GM12878 (cell line): ENCODE measurements around the gene LZTFL1. TPM values are rescaled to one million over a fixed set of nuclear protein-coding genes. Genes with fewer than 3 reads are reported as not detected.

Source experiments
- ATAC-seq: fragments of 200-7000 bp; cut with Tn5 transposase; 3 replicates; pipeline ENCODE4 v1.9.1; 2020; ENCODE audit warnings: mild to moderate bottlenecking, moderate library complexity
- BruUV-seq: library from RNA; stranded (reverse); fragments of 400-500 nt; replicated peaks from 2 replicates; lab custom pipeline; 2021; lab: Mats Ljungman, UMichigan
- CTCF ChIA-PET: fragments of 300-600 bp; sonication (Branson Sonifier 250); formaldehyde crosslinking; extraction: SDS; loops from one replicate; lab custom pipeline; 2021; ENCODE audit warnings: inconsistent platforms; lab: Yijun Ruan, JAX
- POLR2A ChIA-PET: fragments of 350-600 bp; formaldehyde crosslinking; extraction: SDS; loops from one replicate; lab custom pipeline; 2021; ENCODE audit warnings: inconsistent platforms; lab: Charles Lee
- RAD21 ChIA-PET: fragments of 300-600 bp; sonication (Branson Sonifier 250); formaldehyde crosslinking; loops from one replicate; lab custom pipeline; 2023; ENCODE audit warnings: antibody characterized with exemption; ENCODE audit not compliant: unreplicated experiment; lab: Charles Lee
- SMC1A ChIA-PET: fragments of 300-600 bp; sonication (Branson Sonifier 250); formaldehyde crosslinking; loops from one replicate; lab custom pipeline; 2023; ENCODE audit not compliant: unreplicated experiment, uncharacterized antibody; lab: Charles Lee
- DNase-seq: peaks from one replicate; pipeline ENCODE4 v3.0.0-alpha.2; 2011; ENCODE audit warnings: low read depth, low spot score
- FAIRE-seq: peaks from 3 replicates; lab custom pipeline; 2011; peaks lifted over from hg19 to GRCh38; lab: Jason Lieb, UNC
- H2AFZ ChIP-seq: 2 replicates; pipeline ENCODE4 v1.6.0; 2011; ENCODE audit warnings: low read depth, low read length, control low read depth; ENCODE audit not compliant: control insufficient read depth
- H3K27ac ChIP-seq: 2 replicates; pipeline ENCODE4 v1.5.1; 2011; ENCODE audit warnings: control low read depth; ENCODE audit not compliant: control insufficient read depth, insufficient read depth
- H3K27me3 ChIP-seq, 2 experiments: replicated peaks in 1 of 2; 2 replicates each; pipeline versions ENCODE4 v1.6.0 to v1.6.1; 2011; ENCODE audit warnings: low read length in 1 of 2; ENCODE audit not compliant: control insufficient read depth in 2 of 2, insufficient read depth in 2 of 2
- H3K36me3 ChIP-seq, 2 experiments: 2 replicates each; pipeline ENCODE4 v1.5.1; 2011; ENCODE audit warnings: low read length in 1 of 2; ENCODE audit not compliant: control insufficient read depth in 2 of 2, insufficient read depth in 2 of 2
- H3K4me1 ChIP-seq: 2 replicates; pipeline ENCODE4 v1.6.1; 2011; ENCODE audit warnings: mild to moderate bottlenecking, low read length, moderate library complexity, mixed read lengths; ENCODE audit not compliant: control insufficient read depth, insufficient read depth
- H3K4me2 ChIP-seq: 2 replicates; pipeline ENCODE4 v1.6.0; 2011; ENCODE audit warnings: control low read depth; ENCODE audit not compliant: control insufficient read depth, insufficient read depth
- H3K4me3 ChIP-seq: fragments of 200-600 bp; sonication (generic); 2 replicates; pipeline ENCODE4 v1.5.1; 2016
- H3K79me2 ChIP-seq: 2 replicates; pipeline ENCODE4 v1.6.0; 2011; ENCODE audit warnings: low read length; ENCODE audit not compliant: control insufficient read depth, insufficient read depth
- H3K9ac ChIP-seq: 2 replicates; pipeline ENCODE4 v1.8.0; 2011; ENCODE audit warnings: low read length, control low read depth, mixed read lengths; ENCODE audit not compliant: control insufficient read depth, insufficient read depth
- H3K9me3 ChIP-seq: replicated peaks from 3 replicates; pipeline ENCODE4 v1.5.1; 2011; ENCODE audit warnings: mild to moderate bottlenecking, low read length; ENCODE audit not compliant: control insufficient read depth, insufficient read depth
- H4K20me1 ChIP-seq: 2 replicates; pipeline ENCODE4 v1.6.0; 2011; ENCODE audit not compliant: control insufficient read depth, insufficient read depth
- BHLHE40 ChIP-seq, 2 experiments: fragments of 450-650 bp in 1 of 2; IDR thresholded peaks; 2 replicates each; pipeline ENCODE4 v1.6.1; 2011 to 2017; ENCODE audit warnings: low read depth in 2 of 2, borderline replicate concordance in 1 of 2, improper control_type of control experiment in 1 of 2, low read length in 1 of 2, mild to moderate bottlenecking in 1 of 2
- CBX3 ChIP-seq: fragments of 200-600 bp; sonication (generic); IDR thresholded peaks from 2 replicates; pipeline ENCODE4 v1.6.1; 2016; ENCODE audit warnings: low read depth, borderline replicate concordance
- HCFC1 ChIP-seq: fragments of 150-350 bp; IDR thresholded peaks from 2 replicates; pipeline ENCODE4 v1.6.1; 2014; ENCODE audit warnings: low read length
- KAT2A ChIP-seq: conservative IDR thresholded peaks from 2 replicates; pipeline ENCODE4 v1.6.1; 2011; ENCODE audit warnings: low read depth, low read length; ENCODE audit not compliant: control insufficient read depth
- NBN ChIP-seq: fragments of 450-650 bp; IDR thresholded peaks from 2 replicates; pipeline ENCODE4 v1.6.1; 2016
- NFYB ChIP-seq: IDR thresholded peaks from 2 replicates; pipeline ENCODE4 v1.6.1; 2011; ENCODE audit warnings: low read depth, mild to moderate bottlenecking, low read length, improper control_type of control experiment, moderate library complexity; ENCODE audit not compliant: insufficient read depth
- RUNX3 ChIP-seq: IDR thresholded peaks from 2 replicates; pipeline ENCODE4 v1.6.1; 2012; ENCODE audit warnings: low read length, inconsistent platforms
- SIN3A ChIP-seq: IDR thresholded peaks from 2 replicates; pipeline ENCODE4 v1.6.1; 2012; ENCODE audit warnings: low read depth, low read length, improper control_type of control experiment
- SMAD5 ChIP-seq: IDR thresholded peaks from 2 replicates; pipeline ENCODE4 v1.6.1; 2016; ENCODE audit warnings: antibody characterized with exemption, low read depth
- YBX1 ChIP-seq: fragments of 450-650 bp; IDR thresholded peaks from 2 replicates; pipeline ENCODE4 v1.6.1; 2016; ENCODE audit warnings: antibody characterized with exemption
- WGBS: methylation state at CpG from one replicate; pipeline ENCODE4 v1.1.6; 2016; ENCODE audit warnings: low lambda C conversion rate; ENCODE audit not compliant: insufficient replicate concordance, insufficient coverage; ENCODE audit errors: missing lambda C conversion rate; 5-methylcytosine and 5-hydroxymethylcytosine counted together
- in situ Hi-C: fragments of 300-500 bp; cut with MboI; formaldehyde crosslinking; loops from 9 replicates; pipeline ENCODE4 v1.14.3; 2018; ENCODE audit warnings: mixed read lengths
- intact Hi-C: fragments of 100-400 bp; cut with micrococcal nuclease; formaldehyde crosslinking; loops from one replicate; pipeline ENCODE4 v1.14.2; 2022; ENCODE audit not compliant: unreplicated experiment
- polyA plus RNA-seq, 11 experiments: library from polyadenylated mRNA; depleted of rRNA in 4 of 11; unstranded in 6 of 11; stranded (reverse) in 5 of 11; fragments of >200 nt; fragmentation: Nextera tagmentation in 4 of 11; fragmentation: Illumina TruSeq in 1 of 11; extraction: Ambion mirVana in 4 of 11; extraction: Trizol in 1 of 11; gene quantifications; 1 replicate in 1 of 11; 2 replicates in 10 of 11; pipeline versions ENCODE4 v1.2.1 to v1.2.3, GENCODE V29; 2011 to 2016; ENCODE audit warnings: inconsistent platforms in 2 of 11, missing spikeins in 2 of 11, low read depth in 1 of 11
- total RNA-seq, 4 experiments: library from RNA; depleted of rRNA in 3 of 4; stranded (reverse); fragments of >200 nt in 3 of 4; fragmentation: Illumina TruSeq in 1 of 4; extraction: Trizol in 1 of 4; gene quantifications; 2 replicates each; pipeline versions ENCODE4 v1.2.1 to v1.2.3, GENCODE V29; 2013 to 2021
- TF ChIP-seq, protein P1 (sequence below): IDR thresholded peaks from 2 replicates; pipeline ENCODE4 v1.6.1; 2012; ENCODE audit warnings: low read length, inconsistent platforms
- TF ChIP-seq, protein P2 (sequence below): fragments of 450-650 bp; IDR thresholded peaks from 2 replicates; pipeline ENCODE4 v1.6.1; 2016; ENCODE audit warnings: mild to moderate bottlenecking
- TF ChIP-seq, protein P3 (sequence below): fragments of 450-650 bp; IDR thresholded peaks from 2 replicates; pipeline ENCODE4 v1.6.1; 2017; ENCODE audit warnings: low read depth, mild to moderate bottlenecking, moderate library complexity
- TF ChIP-seq, protein P4 (sequence below): fragments of 450-650 bp; conservative IDR thresholded peaks from 2 replicates; pipeline ENCODE4 v1.6.1; 2017; ENCODE audit warnings: mild to moderate bottlenecking, moderate library complexity

Gene LZTFL1
- total and polyA plus RNA-seq, 10 of the 15 experiments (the other 5 are each of a cell fraction or from before 2014, with no cell fraction given) = 9.8 to 74.1 (median 11.9) TPM

DNA sequence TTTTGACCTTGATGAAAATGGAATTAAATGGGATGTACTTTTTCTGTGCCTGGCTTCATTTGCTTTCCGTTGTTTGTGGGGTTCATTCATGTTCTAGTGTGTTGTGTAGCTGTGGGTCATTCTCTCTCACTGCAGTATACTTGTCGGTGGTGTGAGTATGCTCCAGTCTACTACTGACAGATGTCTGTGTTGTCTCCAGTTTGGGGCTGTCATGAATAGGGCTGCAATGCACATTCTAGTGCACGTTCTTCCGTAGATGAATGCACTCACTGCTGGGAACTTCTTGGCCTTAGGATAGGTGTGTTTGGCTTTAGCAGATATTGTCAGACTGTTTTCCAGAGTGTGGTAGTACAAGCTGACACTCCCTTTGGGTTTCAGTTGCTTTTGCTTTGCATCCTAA is 43.9 kb downstream of the LZTFL1 start (continued):
- TF ChIP-seq NFYB (no peak), BHLHE40 (IDR thresholded peaks at IDR 0.05; ENCODE audit: borderline replicate concordance in 1 of 2, low read depth in 2 of 2, low read length in 1 of 2) (no peak)
- TF ChIP-seq, protein P1, sequence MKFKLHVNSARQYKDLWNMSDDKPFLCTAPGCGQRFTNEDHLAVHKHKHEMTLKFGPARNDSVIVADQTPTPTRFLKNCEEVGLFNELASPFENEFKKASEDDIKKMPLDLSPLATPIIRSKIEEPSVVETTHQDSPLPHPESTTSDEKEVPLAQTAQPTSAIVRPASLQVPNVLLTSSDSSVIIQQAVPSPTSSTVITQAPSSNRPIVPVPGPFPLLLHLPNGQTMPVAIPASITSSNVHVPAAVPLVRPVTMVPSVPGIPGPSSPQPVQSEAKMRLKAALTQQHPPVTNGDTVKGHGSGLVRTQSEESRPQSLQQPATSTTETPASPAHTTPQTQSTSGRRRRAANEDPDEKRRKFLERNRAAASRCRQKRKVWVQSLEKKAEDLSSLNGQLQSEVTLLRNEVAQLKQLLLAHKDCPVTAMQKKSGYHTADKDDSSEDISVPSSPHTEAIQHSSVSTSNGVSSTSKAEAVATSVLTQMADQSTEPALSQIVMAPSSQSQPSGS = no peak

DNA sequence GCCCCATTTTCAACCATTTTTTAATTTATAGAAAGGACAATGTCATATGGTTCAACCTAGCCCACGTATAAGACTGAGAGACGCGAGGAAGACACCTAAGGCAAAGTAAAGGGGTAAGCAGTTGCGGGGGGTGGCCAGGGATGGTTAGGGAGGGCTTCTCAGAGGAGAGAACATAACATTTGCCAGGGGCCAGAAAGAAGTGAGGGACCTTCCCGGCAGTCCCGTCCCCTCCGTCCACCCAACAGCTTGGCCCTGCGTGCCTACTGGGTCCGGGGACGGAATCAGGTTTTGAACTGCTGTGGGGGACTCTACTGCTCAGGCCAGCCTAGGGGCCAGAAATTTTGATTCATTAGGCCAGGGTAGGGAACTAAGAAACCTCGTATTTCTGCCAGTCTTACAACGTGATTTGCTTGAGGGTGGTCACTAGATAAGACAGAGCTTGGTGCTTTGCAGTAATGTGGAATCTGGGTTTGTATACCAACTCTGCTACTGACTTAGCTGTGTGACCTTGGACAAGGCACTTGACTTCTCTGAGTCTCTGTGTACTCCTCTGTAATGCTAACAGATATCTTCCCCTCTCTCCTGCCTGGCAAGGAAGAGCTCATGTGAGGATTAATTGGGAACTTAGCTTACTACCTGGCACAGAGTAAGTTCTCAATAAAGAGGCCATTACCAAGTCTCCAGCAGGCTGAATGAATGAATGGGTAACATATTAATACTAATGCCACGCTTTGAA is 44.8 kb downstream of the LZTFL1 start:
- BruUV-seq = no TSS peak
- H3K4me2 ChIP-seq = peak overlapping the region; percentile 45; the same call in 1 of the 2 replicates
- no peaks in the 10 kb centered on the region for H3K36me3 ChIP-seq
- in situ Hi-C loops (no loop called here), intact Hi-C loops (no loop called here)
- no peaks in the 10 kb centered on the region for H3K79me2 ChIP-seq
- DNase-seq (no peak), FAIRE-seq (no peak), ATAC-seq (no peak)
- SMC1A ChIA-PET = interaction anchor here (0.7 to 1.4 kb wide), 3 partner anchors 17 to 85 kb away, joined by 3 to 4 read pairs (median 4); no protein-coding TSS in a partner anchor
- POLR2A ChIA-PET = interaction anchor here (0.6 to 1.6 kb wide), 3 partner anchors 17 to 94 kb away, joined by 3 read pairs; no protein-coding TSS in a partner anchor
- WGBS = 77% methylated on average over 13 of the region's 13 CpGs
- RAD21 ChIA-PET = interaction anchor here (0.6 to 1.1 kb wide), 3 partner anchors 9 to 35 kb away, joined by 3 to 4 read pairs (median 3); no protein-coding TSS in a partner anchor
- peaks cover 5% of the 10 kb centered on the region for H3K4me1 ChIP-seq
- no peak overlapping the region for H3K27ac ChIP-seq
- no peak for TF ChIP-seq HCFC1
- no peak for TF ChIP-seq SMAD5
- TF ChIP-seq, protein P2, sequence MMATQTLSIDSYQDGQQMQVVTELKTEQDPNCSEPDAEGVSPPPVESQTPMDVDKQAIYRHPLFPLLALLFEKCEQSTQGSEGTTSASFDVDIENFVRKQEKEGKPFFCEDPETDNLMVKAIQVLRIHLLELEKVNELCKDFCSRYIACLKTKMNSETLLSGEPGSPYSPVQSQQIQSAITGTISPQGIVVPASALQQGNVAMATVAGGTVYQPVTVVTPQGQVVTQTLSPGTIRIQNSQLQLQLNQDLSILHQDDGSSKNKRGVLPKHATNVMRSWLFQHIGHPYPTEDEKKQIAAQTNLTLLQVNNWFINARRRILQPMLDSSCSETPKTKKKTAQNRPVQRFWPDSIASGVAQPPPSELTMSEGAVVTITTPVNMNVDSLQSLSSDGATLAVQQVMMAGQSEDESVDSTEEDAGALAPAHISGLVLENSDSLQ = no peak
- TF ChIP-seq, protein P3, sequence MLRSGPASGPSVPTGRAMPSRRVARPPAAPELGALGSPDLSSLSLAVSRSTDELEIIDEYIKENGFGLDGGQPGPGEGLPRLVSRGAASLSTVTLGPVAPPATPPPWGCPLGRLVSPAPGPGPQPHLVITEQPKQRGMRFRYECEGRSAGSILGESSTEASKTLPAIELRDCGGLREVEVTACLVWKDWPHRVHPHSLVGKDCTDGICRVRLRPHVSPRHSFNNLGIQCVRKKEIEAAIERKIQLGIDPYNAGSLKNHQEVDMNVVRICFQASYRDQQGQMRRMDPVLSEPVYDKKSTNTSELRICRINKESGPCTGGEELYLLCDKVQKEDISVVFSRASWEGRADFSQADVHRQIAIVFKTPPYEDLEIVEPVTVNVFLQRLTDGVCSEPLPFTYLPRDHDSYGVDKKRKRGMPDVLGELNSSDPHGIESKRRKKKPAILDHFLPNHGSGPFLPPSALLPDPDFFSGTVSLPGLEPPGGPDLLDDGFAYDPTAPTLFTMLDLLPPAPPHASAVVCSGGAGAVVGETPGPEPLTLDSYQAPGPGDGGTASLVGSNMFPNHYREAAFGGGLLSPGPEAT = no peak
- no peak for TF ChIP-seq SIN3A
- TF ChIP-seq YBX1 = no peak
- no peak for TF ChIP-seq KAT2A
- TF ChIP-seq, protein P4, sequence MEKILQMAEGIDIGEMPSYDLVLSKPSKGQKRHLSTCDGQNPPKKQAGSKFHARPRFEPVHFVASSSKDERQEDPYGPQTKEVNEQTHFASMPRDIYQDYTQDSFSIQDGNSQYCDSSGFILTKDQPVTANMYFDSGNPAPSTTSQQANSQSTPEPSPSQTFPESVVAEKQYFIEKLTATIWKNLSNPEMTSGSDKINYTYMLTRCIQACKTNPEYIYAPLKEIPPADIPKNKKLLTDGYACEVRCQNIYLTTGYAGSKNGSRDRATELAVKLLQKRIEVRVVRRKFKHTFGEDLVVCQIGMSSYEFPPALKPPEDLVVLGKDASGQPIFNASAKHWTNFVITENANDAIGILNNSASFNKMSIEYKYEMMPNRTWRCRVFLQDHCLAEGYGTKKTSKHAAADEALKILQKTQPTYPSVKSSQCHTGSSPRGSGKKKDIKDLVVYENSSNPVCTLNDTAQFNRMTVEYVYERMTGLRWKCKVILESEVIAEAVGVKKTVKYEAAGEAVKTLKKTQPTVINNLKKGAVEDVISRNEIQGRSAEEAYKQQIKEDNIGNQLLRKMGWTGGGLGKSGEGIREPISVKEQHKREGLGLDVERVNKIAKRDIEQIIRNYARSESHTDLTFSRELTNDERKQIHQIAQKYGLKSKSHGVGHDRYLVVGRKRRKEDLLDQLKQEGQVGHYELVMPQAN = no peak
- TF ChIP-seq CBX3 = no peak
- no peak for TF ChIP-seq NBN
- no peak for TF ChIP-seq RUNX3
- H3K9ac ChIP-seq = no peak overlapping the region
- H2AFZ ChIP-seq = no peak overlapping the region
- no peak overlapping the region; the same call in 1 of the 2 replicates for H3K4me3 ChIP-seq
- H4K20me1 ChIP-seq = no peaks in the 10 kb centered on the region
- CTCF ChIA-PET = interaction anchor here (0.8 to 1.3 kb wide), 3 partner anchors 108 to 132 kb away, joined by 3 to 5 read pairs (median 3); no protein-coding TSS in a partner anchor
- no peaks in the 10 kb centered on the region for H3K9me3 ChIP-seq
- peaks cover 2 to 17% of the 10 kb centered on the region in 2 experiments; a peak in 3 of 4 replicates for H3K27me3 ChIP-seq
